Measurements from ENCODE around the gene RGS12. TPM values are rescaled to one million over a fixed set of nuclear protein-coding genes. Genes with fewer than 3 reads are reported as not detected.

RGS12 gene
- total RNA-seq, 1 donor from 2014 or later: 72.2 TPM

GRCh38 chr4:3324093-3324815 lies 31.4 kb downstream of the RGS12 start:
- FAIRE-seq (no peak), DNase-seq (ENCODE audit: low spot score in 2 of 2) (no peak)

DNA sequence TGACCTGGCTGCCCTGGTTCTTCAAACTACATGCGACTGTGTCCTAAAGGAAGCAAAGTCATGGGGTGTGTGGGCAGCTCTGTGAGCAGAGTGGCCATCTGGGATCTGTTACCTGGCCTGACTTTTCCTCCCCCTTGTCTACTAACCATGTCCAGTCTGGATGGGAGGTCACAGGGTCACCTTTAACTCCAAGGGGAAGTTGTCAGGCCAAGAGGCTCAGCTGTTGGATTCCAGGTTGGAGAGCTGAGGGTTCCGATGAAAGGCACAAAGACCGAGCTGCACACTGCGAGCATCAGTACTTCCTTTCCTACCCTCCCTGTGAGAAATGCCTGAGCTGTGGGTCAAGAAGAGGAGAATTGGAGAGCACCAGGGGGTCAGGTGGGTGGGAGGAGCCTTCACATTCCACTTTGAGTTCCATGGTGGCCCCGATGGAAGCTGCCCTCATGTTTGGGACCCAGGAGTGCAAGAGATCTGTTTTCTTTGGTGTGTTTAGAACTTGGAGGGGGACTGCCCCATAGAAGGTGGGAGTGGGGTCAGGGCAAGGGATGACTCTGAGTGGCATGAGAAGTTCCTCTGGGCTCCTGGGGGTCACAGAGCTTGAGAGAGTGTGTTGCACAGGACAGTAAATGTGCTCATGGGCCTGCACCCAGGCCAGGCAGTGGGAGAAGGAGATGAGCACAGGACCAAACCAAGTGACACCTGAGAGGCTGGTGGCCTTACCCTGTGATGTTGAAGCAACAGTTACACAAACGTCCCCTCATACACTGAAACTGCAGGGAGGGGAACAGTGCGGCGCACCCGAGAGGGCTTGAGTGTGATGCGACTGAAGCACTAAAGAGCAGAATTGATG lies 36.2 kb downstream of the RGS12 start:
- FAIRE-seq: no peak
- no peak for DNase-seq (ENCODE audit: low spot score in 2 of 2)

DNA sequence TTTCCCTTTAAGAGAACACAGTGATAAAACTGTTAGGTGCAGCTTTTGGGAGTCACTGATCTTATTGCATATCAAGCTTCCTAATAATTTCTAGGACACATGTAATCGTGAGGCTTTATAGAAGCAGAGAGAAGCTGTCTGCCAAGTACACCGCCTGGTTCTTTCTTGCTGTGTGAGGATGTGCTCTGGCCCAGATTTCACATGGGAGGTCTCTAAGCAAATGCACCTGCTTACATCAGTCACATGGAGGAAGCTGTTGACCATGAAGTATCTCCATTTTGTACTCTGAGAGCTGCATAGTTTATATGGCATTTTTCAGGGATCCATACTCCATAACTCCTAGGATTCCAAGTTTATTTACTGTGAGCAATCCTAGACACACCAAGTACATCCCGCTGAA lies 37.1 kb downstream of the RGS12 start:
- DNase-seq (ENCODE audit: low spot score in 2 of 2): no peak
- no peak for FAIRE-seq

DNA sequence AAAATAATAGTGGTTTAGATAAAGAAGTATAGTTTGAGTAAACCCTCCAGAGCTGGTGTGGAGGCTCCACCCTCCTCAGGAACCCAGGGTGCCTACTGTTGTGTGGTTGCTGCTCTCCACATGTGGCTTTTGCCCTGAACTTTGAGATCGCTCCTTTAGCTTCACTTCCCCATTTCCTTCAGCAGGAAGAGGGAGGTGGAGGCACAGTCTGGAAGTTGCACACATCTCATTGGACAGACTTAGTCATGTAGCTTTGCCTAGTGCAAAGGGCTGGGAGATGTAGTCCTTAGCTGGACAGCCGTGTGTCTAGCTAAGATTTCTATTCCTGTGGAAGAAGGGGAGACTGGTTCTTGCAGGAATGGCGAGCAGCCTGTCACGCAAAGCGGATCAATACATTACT lies 37.9 kb downstream of the RGS12 start:
- DNase-seq (ENCODE audit: low spot score in 2 of 2): no peak
- FAIRE-seq: no peak

DNA sequence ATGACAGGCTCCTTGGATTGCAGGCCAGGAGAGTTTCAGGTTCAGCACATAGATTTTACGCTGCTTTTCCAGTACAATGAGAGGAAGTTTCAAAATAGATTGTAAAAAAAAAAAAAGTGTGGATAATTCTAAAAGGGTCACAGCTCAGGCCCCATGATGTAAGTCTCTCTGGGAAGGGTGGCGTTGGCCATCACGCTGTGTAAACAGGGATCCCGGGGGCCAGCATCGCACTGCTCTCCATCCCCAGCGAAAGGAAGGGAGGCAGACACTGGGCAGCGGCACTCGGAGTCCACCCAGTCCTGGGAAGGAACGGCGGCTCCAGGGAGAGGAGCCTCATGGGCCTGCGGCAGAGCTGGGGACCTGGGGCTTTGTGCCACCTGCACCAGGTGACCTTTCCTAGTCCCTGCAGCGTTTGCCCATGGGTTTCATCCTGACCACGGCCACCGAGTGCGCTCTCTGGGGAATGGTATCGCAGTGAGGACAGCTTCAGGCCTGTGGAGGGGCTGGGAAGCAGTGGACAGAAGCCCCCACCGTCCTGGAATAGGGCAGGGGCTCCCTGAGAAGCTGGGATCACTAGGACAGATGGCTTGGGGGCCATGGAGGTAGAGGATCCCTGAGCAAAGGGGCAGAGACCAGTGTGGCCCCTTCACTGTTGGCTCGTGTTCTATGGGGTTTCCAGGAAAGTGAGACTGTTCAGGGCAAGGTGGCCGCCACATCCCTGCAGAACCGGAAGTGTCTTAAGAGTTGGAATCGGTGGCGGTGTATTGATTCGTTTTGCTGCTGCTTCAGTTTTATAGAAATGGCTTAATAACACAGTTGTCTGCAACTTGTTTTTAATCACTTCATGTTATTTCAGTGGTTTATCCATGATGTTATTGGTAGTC lies 38.9 kb downstream of the RGS12 start:
- no peak for DNase-seq (ENCODE audit: low spot score in 2 of 2)
- FAIRE-seq: no peak

DNA sequence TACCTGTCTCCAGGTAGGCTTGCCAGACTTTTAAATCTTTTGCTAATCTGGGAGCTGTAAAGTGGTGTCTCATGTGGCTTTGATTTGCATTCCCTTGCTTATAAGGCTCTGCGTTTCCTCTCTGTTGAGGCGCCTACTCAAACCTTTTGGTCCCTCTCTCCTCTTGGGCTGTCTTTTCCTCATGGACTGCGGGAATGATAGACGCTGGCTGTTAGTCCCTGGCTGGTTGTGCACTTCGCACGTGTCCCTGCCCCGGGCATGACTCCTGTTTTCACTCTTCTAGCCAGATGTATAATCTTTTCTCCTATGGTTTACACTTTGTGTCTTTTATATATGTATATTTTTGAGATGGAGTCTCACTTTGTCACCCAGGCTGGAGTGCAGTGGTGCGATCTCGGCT lies 39.7 kb downstream of the RGS12 start:
- DNase-seq (ENCODE audit: low spot score in 2 of 2) (no peak), FAIRE-seq (no peak)

- DNase-seq (ENCODE audit: low spot score in 2 of 2): no peak
- FAIRE-seq: no peak
Measured at GRCh38 chr4:3334316-3334715, 41.5 kb downstream of the RGS12 start.

- no peak for FAIRE-seq
- DNase-seq (ENCODE audit: low spot score in 2 of 2): no peak
Measured at GRCh38 chr4:3335385-3335784, 42.6 kb downstream of the RGS12 start.

DNA sequence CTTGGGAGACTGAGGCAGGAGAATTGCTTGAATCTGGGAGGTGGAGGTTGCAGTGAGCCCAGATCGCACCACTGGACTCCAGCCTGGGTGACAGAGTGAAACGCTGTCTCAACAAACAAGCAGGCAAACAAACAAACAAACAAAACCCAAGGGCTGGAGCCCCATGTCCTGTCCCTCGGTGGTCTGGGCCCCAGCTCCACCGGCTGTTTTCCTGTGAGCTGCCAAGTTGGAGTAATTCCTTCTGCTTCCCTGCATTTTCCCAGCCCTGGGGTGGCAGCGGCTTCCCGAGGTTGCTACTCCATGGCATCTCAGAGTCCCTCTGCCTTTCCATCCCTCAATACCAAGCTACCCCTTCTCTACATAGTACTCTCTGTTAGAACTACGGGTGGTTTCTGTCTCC lies 43.2 kb downstream of the RGS12 start:
- no peak for DNase-seq (ENCODE audit: low spot score in 2 of 2)
- no peak for FAIRE-seq

DNA sequence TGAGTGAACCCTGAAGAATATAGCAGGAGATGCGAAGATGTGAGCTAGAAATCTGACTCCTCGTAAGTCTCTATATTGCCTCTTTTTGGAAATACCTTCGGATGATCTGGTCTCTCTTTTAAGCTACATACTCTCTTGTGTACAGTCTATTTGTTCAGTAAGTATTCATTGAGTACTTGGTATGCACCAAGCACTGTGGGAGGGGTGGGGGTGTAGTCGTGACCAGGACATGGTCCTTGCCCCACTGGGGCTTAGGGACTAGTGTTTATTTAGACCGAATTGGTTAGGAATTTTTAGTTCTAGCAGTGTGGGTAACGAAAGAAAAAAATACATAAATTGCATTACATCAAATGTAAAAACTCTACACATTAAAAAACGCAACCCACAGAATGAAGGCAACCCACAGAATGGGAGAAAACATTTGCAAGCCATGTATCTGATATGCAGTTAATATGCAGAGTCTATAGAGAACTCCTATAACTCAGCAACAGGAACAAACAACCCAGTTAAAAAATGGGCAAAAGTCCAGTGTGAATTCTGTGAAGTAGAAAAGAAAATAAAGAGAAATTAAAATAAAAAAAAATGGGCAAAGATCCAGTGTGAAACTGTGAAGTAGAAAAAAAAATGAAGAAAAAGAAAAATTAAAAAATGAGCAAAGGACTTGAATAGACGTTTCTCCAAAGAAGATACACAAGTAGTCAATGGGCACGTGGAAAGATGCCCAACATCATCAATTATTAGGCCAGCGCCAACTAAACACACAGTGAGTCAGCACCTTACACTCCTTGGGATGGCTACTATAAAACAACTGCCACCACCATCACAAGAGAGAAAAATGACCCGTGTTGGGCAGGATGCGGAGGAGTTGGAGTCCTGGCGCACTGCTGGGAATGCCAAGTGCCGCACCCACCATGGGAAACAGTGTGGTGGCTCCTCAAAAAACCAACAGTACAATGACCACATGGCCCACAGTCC lies 43.8 kb downstream of the RGS12 start:
- no peak for DNase-seq (ENCODE audit: low spot score in 2 of 2)
- peak; percentile 55 for FAIRE-seq

- FAIRE-seq (no peak), DNase-seq (ENCODE audit: low spot score in 2 of 2) (no peak)
Measured at GRCh38 chr4:3337357-3337732, 44.5 kb downstream of the RGS12 start.

DNA sequence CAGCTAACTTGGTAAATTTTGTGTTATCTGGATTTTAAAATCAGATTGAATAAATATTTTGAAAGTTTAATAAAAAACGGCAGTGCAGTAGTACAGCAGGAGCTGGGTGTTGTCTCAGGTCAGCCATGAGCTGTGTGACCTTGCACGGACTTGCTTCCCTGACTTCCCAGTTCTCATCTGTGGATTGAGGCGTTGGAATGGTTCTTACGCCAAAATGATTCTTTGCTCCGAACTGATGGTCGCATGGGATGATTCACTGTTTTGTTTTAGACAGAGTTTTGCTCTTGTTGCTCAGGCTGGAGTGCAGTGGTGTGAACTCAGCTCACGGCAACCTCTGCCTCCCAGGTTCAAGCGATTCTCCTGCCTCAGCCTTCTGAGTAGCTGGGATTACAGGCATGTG lies 45.0 kb downstream of the RGS12 start:
- no peak for FAIRE-seq
- DNase-seq (ENCODE audit: low spot score in 2 of 2): no peak

DNA sequence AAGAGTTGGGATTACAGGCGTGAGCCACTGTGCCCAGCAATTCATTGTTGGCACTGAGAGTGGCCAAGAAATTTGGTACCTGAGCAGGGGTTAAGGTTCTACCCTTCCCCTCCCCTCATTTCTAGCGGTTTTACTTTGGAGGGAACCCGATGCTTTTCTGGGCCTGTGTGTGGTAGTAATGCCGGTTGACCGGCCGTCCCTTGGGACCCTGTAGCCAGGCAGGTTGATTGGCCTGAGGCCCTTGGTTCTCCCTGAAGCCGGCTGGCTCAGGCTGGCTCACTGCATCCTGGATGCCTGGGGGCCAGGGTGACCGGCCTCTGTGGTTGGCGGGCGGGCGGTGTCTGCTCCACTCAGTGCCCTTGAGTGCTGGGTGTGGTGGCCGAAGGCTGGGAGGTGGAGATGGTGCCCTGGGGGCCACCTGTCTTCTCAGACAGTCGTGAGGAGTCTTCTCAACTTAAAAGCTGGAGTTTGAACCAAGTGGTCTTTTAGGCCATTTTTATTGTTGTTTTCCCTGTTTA lies 45.6 kb downstream of the RGS12 start:
- FAIRE-seq: no peak
- DNase-seq (ENCODE audit: low spot score in 2 of 2): no peak

DNA sequence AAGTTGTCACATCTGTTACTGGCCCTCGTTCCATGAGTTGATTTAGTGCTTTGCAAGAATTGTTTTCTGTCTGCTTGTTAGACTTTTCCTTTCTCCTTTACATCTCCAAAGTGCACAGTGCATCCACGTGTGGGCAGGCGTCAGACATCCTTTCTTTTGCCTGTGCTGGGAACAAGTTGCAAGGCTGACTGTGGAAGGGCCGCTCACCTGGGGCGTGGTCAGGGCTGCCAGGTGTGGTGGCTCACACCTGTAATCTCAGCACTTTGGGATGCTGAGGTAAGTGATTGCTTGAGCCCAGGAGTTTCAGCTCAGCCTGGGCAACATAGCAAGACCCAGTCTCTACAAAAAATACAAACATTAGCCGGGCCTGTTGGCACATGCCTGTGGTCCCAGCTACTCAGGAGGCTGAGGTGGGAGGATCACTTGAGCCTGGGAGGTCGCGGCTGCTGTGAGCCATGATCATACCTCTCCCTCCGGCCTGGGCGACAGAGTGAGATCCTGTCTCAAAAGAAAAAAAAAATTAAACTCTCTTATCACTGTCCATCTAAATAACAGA lies 46.2 kb downstream of the RGS12 start:
- FAIRE-seq (no peak), DNase-seq (ENCODE audit: low spot score in 2 of 2) (no peak)

GRCh38 chr4:3339577-3339976 lies 46.8 kb downstream of the RGS12 start:
- DNase-seq (ENCODE audit: low spot score in 2 of 2) (no peak), FAIRE-seq (no peak)

DNA sequence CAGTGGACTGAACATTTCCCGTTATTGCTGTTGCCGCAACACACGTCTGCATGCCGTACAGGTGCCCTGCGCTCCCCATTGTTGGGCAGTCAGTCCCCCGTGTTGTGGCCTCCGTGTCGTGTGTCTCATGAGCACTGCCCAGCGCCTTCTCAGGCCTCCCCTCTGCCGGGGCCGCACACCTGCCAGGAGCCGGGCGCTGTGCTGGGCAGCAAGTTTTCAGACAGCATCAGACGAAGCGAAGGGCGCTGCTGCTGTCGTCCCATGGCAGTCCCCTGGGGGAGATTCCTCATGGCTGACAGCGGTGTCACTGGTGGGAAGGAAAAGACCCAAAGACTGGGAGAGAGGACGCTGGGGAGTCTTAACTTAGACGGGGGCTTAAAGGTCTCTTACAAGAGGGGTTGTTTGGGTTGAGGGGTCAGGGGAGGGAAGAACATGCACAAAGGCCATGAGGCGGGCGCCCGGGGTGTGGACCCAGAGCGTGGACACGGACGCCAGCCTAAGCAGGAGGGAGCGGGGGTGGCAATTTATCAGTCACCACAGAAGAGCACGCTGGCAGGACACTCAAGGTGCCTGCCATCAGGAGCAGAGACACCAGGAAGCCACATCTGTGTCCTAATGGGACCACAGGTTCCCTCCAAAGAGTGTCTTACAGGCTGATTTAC lies 47.3 kb downstream of the RGS12 start:
- no peak for DNase-seq (ENCODE audit: low spot score in 2 of 2)
- no peak for FAIRE-seq

GRCh38 chr4:3340700-3341083 lies 47.9 kb downstream of the RGS12 start:
- FAIRE-seq (no peak), DNase-seq (ENCODE audit: low spot score in 2 of 2) (no peak)

- no peak for FAIRE-seq
- DNase-seq (ENCODE audit: low spot score in 2 of 2): no peak
Measured at GRCh38 chr4:3341760-3342159, 48.9 kb downstream of the RGS12 start.

All from frontal cortex (tissue), 4 donors.